Upper lobe of left lung (tissue), 4 donors: ENCODE data around the gene MITF.

ENCODE experiments used
- CTCF ChIP-seq, 6 experiments: fragments of 450-650 bp in 4 of 6; fragments of 200-600 bp in 2 of 6; sonication (generic) in 2 of 6; IDR thresholded peaks; one replicate each; pipeline ENCODE4 v1.5.1; 2016 to 2019; ENCODE audit warnings: antibody characterized with exemption in 6 of 6
- POLR2A ChIP-seq, 4 donors: fragments of 450-650 bp; IDR thresholded peaks; one replicate each; pipeline ENCODE4 v1.5.1; 2016 to 2017; ENCODE audit warnings: antibody characterized with exemption in 4 of 4, mild to moderate bottlenecking in 2 of 4
- POLR2AphosphoS5 ChIP-seq, 2 donors: sonication (generic); formaldehyde crosslinking; IDR thresholded peaks; one replicate each; pipeline ENCODE4 v1.5.1; 2017; ENCODE audit warnings: antibody characterized with exemption in 2 of 2

GRCh38 chr3:70000563-70001081 lies 261.4 kb downstream of the MITF start:
- TF ChIP-seq CTCF (IDR thresholded peaks at IDR 0.05) (no peak), POLR2AphosphoS5 (IDR thresholded peaks at IDR 0.05) (no peak), POLR2A (IDR thresholded peaks at IDR 0.05) (no peak)
